Measurements from ENCODE around the gene PGS1.

PGS1 gene

GRCh38 chr17:78347453-78347852 is 31.0 kb upstream of the PGS1 start:
- DNase-seq (ENCODE audit: low read depth): no peak

DNA sequence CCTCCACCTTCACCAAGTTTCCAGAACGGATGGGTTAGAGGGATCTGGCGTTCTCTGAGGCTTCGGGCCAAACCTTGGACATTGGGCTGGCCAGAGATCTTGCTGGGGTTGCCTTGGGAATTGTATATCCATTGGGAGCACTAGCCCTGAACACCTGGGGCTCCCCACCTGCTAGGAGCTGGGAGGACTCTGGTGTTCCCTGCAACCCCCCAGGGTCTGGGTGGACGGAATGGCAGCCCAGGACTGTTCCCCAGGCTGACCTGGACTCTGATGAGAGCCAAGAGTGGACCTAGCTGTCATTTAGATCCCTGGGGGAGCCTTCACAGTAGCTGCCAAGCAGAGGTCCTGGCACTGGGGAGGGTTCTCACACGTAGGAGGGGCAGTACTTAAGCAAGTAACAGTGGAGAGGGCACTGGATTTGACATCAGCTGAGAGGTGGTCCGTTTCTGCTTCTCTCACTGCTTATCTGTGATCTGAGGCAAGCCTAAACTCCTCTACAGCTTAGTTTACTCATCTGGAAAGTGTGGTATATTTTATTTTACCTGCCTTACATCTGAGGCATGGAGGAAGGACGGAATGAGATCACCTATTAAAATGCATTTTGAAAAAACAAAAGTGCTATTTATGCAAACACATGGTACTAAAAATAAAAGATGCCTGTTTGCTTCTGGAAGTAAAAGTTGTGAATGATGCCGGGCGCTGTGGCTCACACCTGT is 30.2 kb upstream of the PGS1 start:
- no peak for DNase-seq (ENCODE audit: low read depth)

GRCh38 chr17:78349891-78350642 is 28.4 kb upstream of the PGS1 start:
- DNase-seq (ENCODE audit: low read depth): no peak

- peak; percentile 65 for DNase-seq (ENCODE audit: low read depth)
These were observed 26.9 kb upstream of the PGS1 start for GRCh38 chr17:78351449-78352006.

GRCh38 chr17:78353834-78354233 is 24.6 kb upstream of the PGS1 start:
- DNase-seq (ENCODE audit: low read depth): no peak

DNA sequence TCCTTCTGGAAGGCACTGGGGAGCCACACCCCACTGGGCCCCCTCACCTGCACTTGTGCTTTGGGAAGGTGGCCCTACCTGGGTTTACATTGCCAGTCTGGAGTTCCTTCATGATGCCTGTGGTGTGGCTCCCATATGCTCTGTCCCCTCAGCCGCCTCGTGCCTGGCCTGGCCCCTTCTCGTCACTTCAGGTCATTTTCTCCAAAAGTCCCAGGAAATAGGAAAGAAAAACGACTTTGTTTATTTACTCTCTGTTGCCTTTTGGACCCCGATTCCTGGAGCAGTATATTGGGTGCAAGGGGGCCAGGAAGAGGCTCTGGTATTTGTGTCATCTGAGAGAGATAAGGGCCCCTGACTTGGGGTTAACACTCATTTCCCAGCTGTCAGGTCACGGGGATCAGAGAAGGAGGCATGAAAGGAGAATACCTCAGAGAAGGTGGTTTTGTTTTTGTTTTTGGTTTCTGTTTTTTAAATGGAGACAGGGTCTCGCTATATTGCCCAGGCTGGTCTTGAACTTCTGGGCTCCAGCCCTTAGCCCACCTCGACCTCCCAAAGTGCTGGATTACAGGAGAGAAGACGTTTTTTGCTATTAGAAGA is 23.3 kb upstream of the PGS1 start:
- DNase-seq (ENCODE audit: low read depth): no peak

DNA sequence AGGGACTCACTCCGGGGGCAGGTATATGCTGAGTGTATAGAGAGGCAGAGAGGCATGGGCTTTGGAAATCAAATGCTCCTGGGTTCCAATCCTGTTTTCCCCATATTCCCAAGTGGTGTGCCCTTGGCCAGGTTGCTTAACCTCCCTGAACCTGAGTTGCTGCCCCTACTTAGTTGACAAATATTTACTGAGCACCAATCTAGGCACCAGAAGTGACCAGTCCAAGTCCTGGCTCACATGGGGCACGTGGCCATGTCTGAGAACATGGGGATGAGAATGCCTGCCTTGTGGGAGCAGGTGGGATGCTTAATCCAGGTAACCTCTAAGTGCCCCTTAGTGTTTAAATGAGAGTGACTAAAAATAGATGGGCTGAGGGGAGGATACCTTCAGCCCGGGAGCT is 22.7 kb upstream of the PGS1 start:
- DNase-seq (ENCODE audit: low read depth): no peak

- DNase-seq (ENCODE audit: low read depth): peak; percentile 96
These were observed 22.2 kb upstream of the PGS1 start for GRCh38 chr17:78356101-78356713.

- no peak for DNase-seq (ENCODE audit: low read depth)
These were observed 21.3 kb upstream of the PGS1 start for GRCh38 chr17:78357177-78357586.

DNA sequence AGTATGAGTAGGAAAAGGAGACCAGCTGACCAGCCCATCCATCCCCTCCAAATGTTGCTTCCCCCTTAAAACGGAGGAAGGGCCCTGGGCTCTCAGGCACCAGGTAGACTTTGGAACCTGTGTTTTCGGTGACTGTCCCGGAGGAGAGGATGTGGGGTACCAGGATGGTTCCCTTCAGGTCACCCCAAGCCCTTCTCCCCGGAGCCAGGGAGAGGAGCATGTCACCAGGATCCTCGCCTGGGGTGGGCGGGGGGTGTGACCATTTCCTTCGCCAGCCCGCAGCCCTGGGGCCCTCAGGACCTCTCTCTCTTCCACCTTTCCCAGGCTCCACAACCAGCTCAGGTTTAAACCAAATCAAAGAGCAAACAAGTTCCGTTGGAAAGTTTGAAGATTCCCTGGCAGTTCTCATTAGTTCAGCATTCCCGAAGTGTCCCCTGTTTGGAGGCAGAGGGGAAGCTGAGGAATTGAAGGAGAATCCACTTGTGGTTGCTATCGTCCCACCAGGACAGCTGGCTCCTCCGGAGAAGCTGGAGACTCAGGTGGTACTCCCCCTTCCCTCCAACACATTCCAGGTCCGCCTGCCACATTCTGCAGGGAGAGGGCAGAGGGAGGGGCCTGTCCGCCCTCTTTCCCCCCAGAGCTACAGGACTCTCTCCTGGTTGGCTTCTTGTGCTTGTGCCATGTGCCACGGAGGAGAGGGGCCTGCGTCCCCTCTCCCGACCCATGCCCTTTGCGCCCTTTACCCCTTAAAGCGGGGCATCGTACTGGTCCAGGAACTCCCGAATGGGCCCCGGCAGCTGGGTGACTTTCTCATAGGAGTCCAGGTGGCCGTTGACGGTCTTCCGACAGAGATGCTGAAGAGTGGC is 20.5 kb upstream of the PGS1 start:
- DNase-seq (ENCODE audit: low read depth): no peak

GRCh38 chr17:78358538-78359320 is 19.7 kb upstream of the PGS1 start:
- DNase-seq (ENCODE audit: low read depth): no peak

DNA sequence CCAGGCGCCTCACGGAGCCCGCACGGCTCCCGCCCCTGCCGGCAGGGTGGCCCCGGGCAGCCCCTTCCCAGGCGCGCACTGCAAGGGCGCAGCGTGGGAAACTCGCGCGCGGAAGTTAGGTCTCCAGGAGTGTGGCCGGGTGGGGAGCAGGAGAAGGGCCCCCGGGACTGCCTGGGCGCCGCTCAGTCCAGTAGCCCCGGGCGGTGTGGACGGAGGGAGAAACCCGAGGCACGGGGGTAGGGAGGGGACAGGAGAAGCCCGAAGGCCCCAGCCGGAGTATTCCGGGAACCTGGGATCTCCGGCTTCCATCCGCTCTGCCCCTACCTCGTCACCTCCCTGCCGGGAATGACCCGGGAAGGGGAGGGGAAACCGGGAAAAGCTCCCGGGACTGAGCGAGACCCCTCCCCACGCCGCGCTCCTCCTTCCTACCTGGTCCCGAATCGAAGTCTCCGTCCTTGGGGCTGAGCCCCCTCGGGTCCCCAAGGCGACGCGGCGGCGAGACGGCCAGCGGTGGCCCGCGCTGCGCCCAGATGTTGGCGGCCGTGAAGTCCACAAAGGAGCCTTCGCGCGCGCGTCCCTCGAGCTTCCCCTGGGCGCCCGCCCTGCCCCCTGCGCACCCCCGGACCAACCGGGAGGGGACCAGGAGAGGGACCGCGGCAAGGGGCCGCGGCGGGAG is 19.0 kb upstream of the PGS1 start:
- DNase-seq (ENCODE audit: low read depth): no peak

DNA sequence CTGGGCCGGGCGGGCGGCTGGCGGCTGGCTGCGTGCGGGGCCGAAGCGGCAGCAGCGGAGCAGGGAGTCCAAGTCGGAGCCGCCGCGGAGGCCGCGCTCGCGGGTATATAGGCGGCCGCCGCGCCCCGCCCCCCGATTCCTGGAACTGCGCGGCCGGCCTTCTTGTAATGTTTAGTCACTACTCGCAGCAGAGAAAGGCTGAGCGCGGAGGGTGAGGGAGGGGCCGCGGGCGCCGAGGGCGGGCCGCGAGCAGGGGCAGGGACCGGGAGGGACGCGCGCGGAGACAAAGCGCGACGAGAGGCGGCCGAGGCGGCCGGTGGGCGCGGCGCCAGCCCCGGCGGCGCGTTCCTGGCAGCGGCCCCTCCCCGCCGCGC is 18.5 kb upstream of the PGS1 start, which contains the start of gene SOCS3:
Gene SOCS3 (minus strand): TSS at position 81 of the 374 bp plus-strand sequence. CDS start 982 bp downstream, outside the sequence.
- no peak for DNase-seq (ENCODE audit: low read depth)

DNA sequence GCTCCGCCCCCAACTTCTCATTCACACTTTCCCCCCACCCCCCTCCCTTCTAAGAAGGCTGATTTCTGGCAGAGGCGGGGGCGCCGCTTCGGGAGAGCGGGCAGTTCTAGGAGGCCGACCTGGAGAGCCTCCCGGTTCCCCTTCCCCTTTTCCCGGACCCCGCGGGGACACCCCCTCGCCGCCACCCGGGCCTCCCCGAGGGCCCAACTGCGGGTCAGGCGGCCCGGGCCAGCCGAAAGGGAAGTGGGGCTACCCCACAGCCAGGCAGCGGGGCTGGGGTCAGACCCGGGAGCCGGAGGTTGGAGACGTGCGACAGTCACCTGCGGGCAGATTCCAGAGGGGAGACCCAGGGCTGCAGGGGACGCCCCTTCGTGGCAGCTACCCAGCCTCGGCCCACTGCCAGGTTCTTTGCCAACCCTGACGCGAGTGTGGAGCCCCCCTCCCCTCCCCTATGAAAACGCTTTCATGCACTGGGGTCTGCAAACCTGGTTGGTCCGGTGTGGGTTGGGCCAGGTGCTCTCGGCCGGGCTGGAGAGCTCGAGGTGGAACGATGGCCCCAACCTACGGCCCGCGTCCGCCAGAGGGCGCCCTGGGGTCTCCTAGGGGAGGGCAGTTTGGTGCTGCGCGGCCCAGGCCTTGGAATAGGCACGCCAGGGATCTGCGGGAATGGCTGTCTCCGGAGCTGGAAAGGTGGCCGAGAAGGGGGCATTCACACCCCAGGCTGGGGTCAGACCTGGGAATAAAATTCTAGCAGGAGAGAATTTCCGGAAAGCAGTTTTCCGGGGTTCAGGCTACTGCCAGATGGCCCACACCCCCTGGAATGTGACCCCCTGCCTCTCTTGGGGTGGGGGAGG is 17.9 kb upstream of the PGS1 start:
- no peak for DNase-seq (ENCODE audit: low read depth)

GRCh38 chr17:78361225-78361701 is 17.2 kb upstream of the PGS1 start:
- DNase-seq (ENCODE audit: low read depth): no peak

DNA sequence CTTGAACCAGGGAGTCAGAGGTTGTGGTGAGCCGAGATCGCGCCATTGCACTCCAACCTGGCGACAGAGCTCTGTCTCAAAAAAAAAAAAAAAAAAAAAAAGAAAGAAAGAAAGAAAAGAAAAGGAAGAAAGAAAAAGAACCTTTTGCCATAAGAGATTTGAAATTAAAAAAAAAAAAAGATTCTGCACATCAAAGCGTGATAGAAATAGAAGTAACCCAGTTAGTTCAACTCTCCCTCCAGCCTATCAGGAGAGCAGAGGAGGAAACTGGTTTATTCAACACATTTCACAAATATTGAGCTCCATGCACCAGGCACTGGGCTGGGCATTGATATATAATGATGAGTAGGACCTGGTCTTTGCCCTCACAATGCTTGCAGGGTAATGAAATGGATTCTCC is 16.2 kb upstream of the PGS1 start:
- DNase-seq (ENCODE audit: low read depth): no peak

DNA sequence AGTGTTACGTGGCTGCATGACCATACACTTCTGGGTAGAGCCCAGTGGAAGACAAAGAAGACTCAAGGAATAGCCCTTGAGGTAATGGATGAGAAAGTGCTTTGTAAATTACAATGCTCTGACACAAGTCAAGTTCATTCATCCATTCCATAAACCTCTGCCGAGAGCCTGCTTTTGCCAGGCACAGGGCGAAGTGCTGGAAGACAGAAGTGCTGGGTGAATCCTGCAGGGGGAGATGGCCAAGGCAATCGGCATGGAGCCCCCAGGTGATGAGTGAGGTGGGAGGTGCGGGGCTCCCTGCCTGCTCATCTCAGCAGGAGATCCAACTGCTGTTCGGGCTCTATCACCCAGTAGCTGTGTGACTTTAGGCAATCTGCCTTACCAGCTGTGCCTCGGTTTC is 15.8 kb upstream of the PGS1 start:
- DNase-seq (ENCODE audit: low read depth): no peak

GRCh38 chr17:78364436-78365281 is 13.8 kb upstream of the PGS1 start:
- no peak for DNase-seq (ENCODE audit: low read depth)

All from non-pigmented ciliary epithelial cell (primary cell).